HG02852 (cell line): Measurements from ENCODE around the gene CFAP92.
"Not testable (repeated sequence)": the region's sequence is repeated elsewhere in the genome, so short reads cannot be mapped to it uniquely, and the experiment has no call there.

Source experiments
- ATAC-seq: cut with Tn5 transposase; IDR thresholded peaks from one replicate; pipeline ENCODE4 v1.9.1; 2021; ENCODE audit warnings: mild to moderate bottlenecking, moderate library complexity; ENCODE audit not compliant: unreplicated experiment

The CFAP92 gene

GRCh38 chr3:128873244-128874022 is 120.4 kb downstream of the CFAP92 start:
- ATAC-seq, result no peak

GRCh38 chr3:128872744-128873143 is 121.1 kb downstream of the CFAP92 start:
- no peak for ATAC-seq

GRCh38 chr3:128872282-128872681 is 121.6 kb downstream of the CFAP92 start:
- no peak for ATAC-seq

- no peak for ATAC-seq
Observed at GRCh38 chr3:128870347-128870746, 123.5 kb downstream of the CFAP92 start.

GRCh38 chr3:128867200-128868125 is 126.4 kb downstream of the CFAP92 start:
- no peak for ATAC-seq

- not testable (repeated sequence) for ATAC-seq
Observed at GRCh38 chr3:128864849-128865804, 128.7 kb downstream of the CFAP92 start.

- ATAC-seq, result no peak
Observed at GRCh38 chr3:128864351-128864811, 129.5 kb downstream of the CFAP92 start.

- no peak for ATAC-seq
Observed at GRCh38 chr3:128863560-128863959, 130.3 kb downstream of the CFAP92 start.

- ATAC-seq, result no peak
Observed at GRCh38 chr3:128861491-128861890, 132.4 kb downstream of the CFAP92 start.
